ENCODE data around the gene ADGRF4.

DNA sequence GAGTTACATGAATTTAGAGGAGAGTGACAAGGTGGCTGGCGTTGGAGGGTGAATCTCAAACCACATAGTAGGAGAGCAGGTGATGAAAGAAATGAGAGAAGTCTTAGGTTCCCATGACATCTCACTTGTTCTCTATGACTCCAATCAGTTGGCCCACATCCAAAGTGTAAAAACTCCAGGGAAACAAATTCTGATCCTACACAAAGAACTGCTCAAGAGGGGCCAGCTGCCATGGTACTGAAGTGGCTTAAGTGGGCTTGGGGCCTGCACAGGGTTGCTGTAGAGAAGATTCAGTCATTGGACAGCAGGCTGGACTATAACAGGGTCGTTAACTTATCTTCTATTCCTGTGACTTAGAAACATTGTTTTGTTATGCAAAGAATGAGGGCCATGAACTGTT is 7.6 kb upstream of the ADGRF4 start:
- TF ChIP-seq CTCF (IDR thresholded peaks at IDR 0.05; ENCODE audit: low read length) = no peak
- no peak for TF ChIP-seq EZH2 (IDR thresholded peaks at IDR 0.05; ENCODE audit: borderline replicate concordance, low read length)

All from OCI-LY1 (cell line).